HL-60 (cell line): ENCODE measurements around the gene VAV2.

Experiments
- DNase-seq, 2 experiments: peaks; one replicate each; pipeline ENCODE4 v3.0.0-alpha.2; 2010 to 2020; ENCODE audit warnings: low read depth in 1 of 2, low spot score in 1 of 2
- H3K27ac ChIP-seq: fragments of 250-450 bp; sonication (Bioruptor Pico); replicated peaks from 2 replicates; pipeline ENCODE4 v1.5.1; 2020; ENCODE audit warnings: mild to moderate bottlenecking, moderate library complexity
- H3K27me3 ChIP-seq: fragments of 250-450 bp; sonication (Bioruptor Pico); 2 replicates; pipeline ENCODE4 v1.5.1; 2021; ENCODE audit warnings: mild to moderate bottlenecking, moderate library complexity; ENCODE audit not compliant: insufficient read depth, poor library complexity, severe bottlenecking
- H3K4me3 ChIP-seq: replicated peaks from 2 replicates; pipeline ENCODE4 v1.5.1; 2011; ENCODE audit warnings: mild to moderate bottlenecking, control low read depth, low read length; ENCODE audit not compliant: insufficient read depth
- CTCF ChIP-seq: IDR thresholded peaks from one replicate; pipeline ENCODE4 v1.5.1; 2011; ENCODE audit warnings: low read length, control low read depth, inconsistent platforms; ENCODE audit not compliant: insufficient read depth
- GABPA ChIP-seq: IDR thresholded peaks from 2 replicates; pipeline ENCODE4 v1.6.1; 2012; ENCODE audit warnings: low read depth
- POLR2AphosphoS5 ChIP-seq: IDR thresholded peaks from 2 replicates; pipeline ENCODE4 v1.6.1; 2012; ENCODE audit warnings: low read depth
- REST ChIP-seq: IDR thresholded peaks from 2 replicates; pipeline ENCODE4 v1.6.1; 2012; ENCODE audit warnings: low read depth; ENCODE audit not compliant: insufficient replicate concordance
- SPI1 ChIP-seq: IDR thresholded peaks from 2 replicates; pipeline ENCODE4 v1.6.1; 2012; ENCODE audit warnings: low read depth, mild to moderate bottlenecking, borderline replicate concordance

The VAV2 gene

GRCh38 chr9:134014946-134015345, 22.8 kb upstream of the VAV2 start:
- Histone ChIP-seq H3K4me3 (no peak overlapping the region), H3K27me3 (no peaks in the 10 kb centered on the region), H3K27ac (no peak overlapping the region)
- TF ChIP-seq CTCF = no peak
- TF ChIP-seq SPI1 = no peak
- no peak for TF ChIP-seq GABPA
- TF ChIP-seq POLR2AphosphoS5 = no peak
- TF ChIP-seq REST = no peak
- DNase-seq = no peak

- DNase-seq = no peak
- Histone ChIP-seq H3K27ac (no peak overlapping the region), H3K4me3 (no peak overlapping the region), H3K27me3 (peaks cover 11% of the 10 kb centered on the region)
- TF ChIP-seq SPI1 (no peak), REST (no peak)
These were observed 19.3 kb upstream of the VAV2 start for GRCh38 chr9:134011401-134011800.

- DNase-seq = no peak
- H3K27ac ChIP-seq = no peak overlapping the region
- peaks cover 11% of the 10 kb centered on the region for H3K27me3 ChIP-seq
- no peak for TF ChIP-seq GABPA
- no peak for TF ChIP-seq CTCF
- no peak for TF ChIP-seq SPI1
- no peak for TF ChIP-seq REST
- no peak for TF ChIP-seq POLR2AphosphoS5
- H3K4me3 ChIP-seq = no peak overlapping the region
These were observed 18.4 kb upstream of the VAV2 start for GRCh38 chr9:134010310-134011173.
